ENCODE measurements around the gene AVEN.

GRCh38 chr15:33860754-33861153, 178.2 kb downstream of the AVEN start:
- no peak for TF ChIP-seq CTCF (conservative IDR thresholded peaks at IDR 0.05 in 1 of 2, IDR thresholded peaks at IDR 0.05 in 1 of 2; ENCODE audit: extremely low read depth in 1 of 2, insufficient read depth in 1 of 2, low read depth in 1 of 2, low read length in 2 of 2)
- no peak for TF ChIP-seq EZH2 (IDR thresholded peaks at IDR 0.05; ENCODE audit: borderline replicate concordance, low read length)
